Esophagus squamous epithelium (tissue), 5 donors: Measurements from ENCODE around the gene FNBP1. TPM values are rescaled to one million over a fixed set of nuclear protein-coding genes. Genes with fewer than 3 reads are reported as not detected.
"Not testable (repeated sequence)": the region's sequence is repeated elsewhere in the genome, so short reads cannot be mapped to it uniquely, and the experiment has no call there.

ENCODE experiments used
- DNase-seq: peaks from one replicate; lab custom pipeline; 2025; lab: John Stamatoyannopoulos, UW
- H3K27ac ChIP-seq, 4 donors: fragments of 200-600 bp; sonication (generic); one replicate each; pipeline ENCODE4 v1.5.1; 2016 to 2019; ENCODE audit warnings: mild to moderate bottlenecking in 1 of 4
- H3K27me3 ChIP-seq, 4 donors: fragments of 200-600 bp; sonication (generic); 1 replicate in 3 of 4; 2 replicates in 1 of 4; pipeline versions ENCODE4 v1.5.1 to v1.6.0; 2017 to 2021; ENCODE audit warnings: antibody characterized with exemption in 1 of 4
- H3K36me3 ChIP-seq, 3 donors: fragments of 200-600 bp; sonication (generic); one replicate each; pipeline ENCODE4 v1.5.1; 2016 to 2019
- H3K4me1 ChIP-seq, 3 donors: fragments of 200-600 bp; sonication (generic); one replicate each; pipeline ENCODE4 v1.5.1; 2017 to 2019
- H3K4me3 ChIP-seq, 4 donors: fragments of 200-600 bp; sonication (generic); 1 replicate in 3 of 4; 2 replicates in 1 of 4; pipeline ENCODE4 v1.5.1; 2016 to 2019; ENCODE audit warnings: mild to moderate bottlenecking in 2 of 4, moderate library complexity in 1 of 4
- H3K9me3 ChIP-seq, 3 donors: fragments of 200-600 bp; sonication (generic); one replicate each; pipeline ENCODE4 v1.5.1; 2016 to 2019
- CTCF ChIP-seq, 6 experiments: fragments of 450-650 bp in 4 of 6; fragments of 200-600 bp in 2 of 6; sonication (generic) in 2 of 6; IDR thresholded peaks; one replicate each; pipeline ENCODE4 v1.5.1; 2016 to 2019; ENCODE audit warnings: antibody characterized with exemption in 6 of 6, mild to moderate bottlenecking in 4 of 6, moderate library complexity in 4 of 6
- POLR2A ChIP-seq, 4 donors: fragments of 450-650 bp; IDR thresholded peaks; one replicate each; pipeline ENCODE4 v1.6.1; 2017; ENCODE audit warnings: antibody characterized with exemption in 4 of 4, mild to moderate bottlenecking in 4 of 4, moderate library complexity in 3 of 4
- WGBS, 2 donors: methylation state at CpG; one replicate each; pipeline ENCODE4 v1.1.5; 2018; 5-methylcytosine and 5-hydroxymethylcytosine counted together
- intact Hi-C: fragments of 100-400 bp; cut with DNase I; formaldehyde crosslinking; loops from one replicate; pipeline ENCODE4 v1.15.0; 2022
- total RNA-seq, 4 donors: library from RNA; depleted of rRNA; stranded (reverse); fragments of >200 nt; gene quantifications; one replicate each; pipeline ENCODE4 v1.1.0, GENCODE V29; 2016
- donor health status: DM: yes; HTN: yes; CAD: no.

The FNBP1 gene
- total RNA-seq, 4 donors from 2014 or later = 19.7 to 47.7 (median 26.2) TPM

- Histone ChIP-seq H3K27ac (peak overlapping the region in 3 of 4 donors; percentile 46 to 83 (median 64)), H3K4me3 (no peak overlapping the region), H3K36me3 (peaks cover 0 to 10% (median 0%) of the 10 kb centered on the region in 3 donors), H3K9me3 (no peaks in the 10 kb centered on the region), H3K27me3 (no peaks in the 10 kb centered on the region), H3K4me1 (peaks cover 4 to 46% (median 17%) of the 10 kb centered on the region in 3 donors)
- intact Hi-C loops = no loop called here
- no peak for TF ChIP-seq CTCF (IDR thresholded peaks at IDR 0.05)
- no peak for TF ChIP-seq POLR2A (IDR thresholded peaks at IDR 0.05)
- WGBS, 2 donors = 69 to 87% methylated on average over 3 of the region's 3 CpGs
- no peak for DNase-seq
Observed at GRCh38 chr9:129989362-129989708, 53.7 kb downstream of the FNBP1 start.

GRCh38 chr9:129988607-129989361 lies 54.2 kb downstream of the FNBP1 start:
- intact Hi-C loops = no loop called here
- Histone ChIP-seq H3K9me3 (no peaks in the 10 kb centered on the region), H3K36me3 (peaks cover 0 to 4% (median 0%) of the 10 kb centered on the region in 3 donors), H3K4me3 (no peak overlapping the region), H3K27ac (peak overlapping the region in 3 of 4 donors; percentile 46 to 83 (median 64)), H3K4me1 (peaks cover 4 to 51% (median 13%) of the 10 kb centered on the region in 3 donors), H3K27me3 (no peaks in the 10 kb centered on the region)
- DNase-seq = no peak
- 62 to 67% methylated on average over 9 of the region's 9 CpGs for WGBS, 2 donors
- TF ChIP-seq CTCF (IDR thresholded peaks at IDR 0.05) (no peak), POLR2A (IDR thresholded peaks at IDR 0.05) (peak in 1 of 4 donors; percentile 21)

GRCh38 chr9:129987941-129988340 lies 55.0 kb downstream of the FNBP1 start:
- Histone ChIP-seq H3K36me3 (no peaks in the 10 kb centered on the region), H3K9me3 (no peaks in the 10 kb centered on the region), H3K27ac (peak overlapping the region in 1 of 4 donors; percentile 16), H3K27me3 (no peaks in the 10 kb centered on the region), H3K4me1 (peaks cover 4 to 60% (median 13%) of the 10 kb centered on the region in 3 donors), H3K4me3 (no peak overlapping the region)
- intact Hi-C loops = no loop called here
- no peak for TF ChIP-seq CTCF (IDR thresholded peaks at IDR 0.05)
- TF ChIP-seq POLR2A (IDR thresholded peaks at IDR 0.05) = no peak
- no peak for DNase-seq
- 87 to 92% methylated on average over 1 of the region's 1 CpG for WGBS, 2 donors

- Histone ChIP-seq H3K4me1 (peaks cover 4 to 58% (median 13%) of the 10 kb centered on the region in 3 donors), H3K27me3 (no peaks in the 10 kb centered on the region), H3K27ac (peak overlapping the region in 3 of 4 donors; percentile 2 to 23 (median 7)), H3K36me3 (no peaks in the 10 kb centered on the region), H3K9me3 (no peaks in the 10 kb centered on the region), H3K4me3 (no peak overlapping the region)
- no peak for DNase-seq
- 52 to 62% methylated on average over 8 of the region's 8 CpGs for WGBS, 2 donors
- TF ChIP-seq POLR2A (IDR thresholded peaks at IDR 0.05) (no peak), CTCF (IDR thresholded peaks at IDR 0.05) (no peak)
- intact Hi-C loops = no loop called here
Observed at GRCh38 chr9:129987047-129987446, 55.9 kb downstream of the FNBP1 start.

- H3K27ac ChIP-seq = peak overlapping the region; percentile 11 to 69 (median 58)
- intact Hi-C loops, DNase-seq, H3K4me3 ChIP-seq, H3K9me3 ChIP-seq, H3K36me3 ChIP-seq, H3K27me3 ChIP-seq: not testable (repeated sequence)
- peaks cover 0 to 38% (median 8%) of the 10 kb centered on the region in 3 donors for H3K4me1 ChIP-seq
- WGBS, 2 donors = 78 to 86% methylated on average over 8 to 9 of the region's 9 CpGs
Observed at GRCh38 chr9:129984589-129984988, 58.4 kb downstream of the FNBP1 start.
